SK-N-MC (cell line): ENCODE results near the gene ADCY2.

ENCODE experiments used
- EZH2 ChIP-seq: fragments of 200-600 bp; sonication (generic); IDR thresholded peaks from one replicate; pipeline ENCODE4 v1.6.1; 2017; ENCODE audit warnings: antibody characterized with exemption
- POLR2AphosphoS5 ChIP-seq: IDR thresholded peaks from 2 replicates; pipeline ENCODE4 v1.6.1; 2012; ENCODE audit warnings: mild to moderate bottlenecking, low read depth, low read length, borderline replicate concordance

DNA sequence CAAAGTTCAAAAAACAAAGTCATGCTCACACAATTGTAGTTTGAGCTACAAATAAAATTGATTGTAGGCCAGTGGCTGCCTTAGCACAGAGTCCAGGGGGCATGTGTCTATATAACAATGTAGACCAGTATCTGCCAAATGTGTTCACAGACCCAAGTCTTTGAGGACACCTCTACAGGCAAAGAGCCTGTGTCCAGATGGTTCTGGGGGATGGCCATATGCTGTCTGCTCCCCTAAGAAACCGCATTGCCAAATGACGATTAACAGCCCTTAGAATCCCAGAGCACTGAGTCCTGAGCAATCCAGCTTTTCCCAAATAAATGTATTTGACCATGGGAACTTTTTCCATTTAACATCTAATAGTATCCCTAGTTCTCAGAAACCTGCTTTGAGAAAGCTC, 169.6 kb downstream of the ADCY2 start:
- TF ChIP-seq EZH2 (no peak), POLR2AphosphoS5 (no peak)
